ENCODE data around the gene DLG2.

Gene DLG2

DNA sequence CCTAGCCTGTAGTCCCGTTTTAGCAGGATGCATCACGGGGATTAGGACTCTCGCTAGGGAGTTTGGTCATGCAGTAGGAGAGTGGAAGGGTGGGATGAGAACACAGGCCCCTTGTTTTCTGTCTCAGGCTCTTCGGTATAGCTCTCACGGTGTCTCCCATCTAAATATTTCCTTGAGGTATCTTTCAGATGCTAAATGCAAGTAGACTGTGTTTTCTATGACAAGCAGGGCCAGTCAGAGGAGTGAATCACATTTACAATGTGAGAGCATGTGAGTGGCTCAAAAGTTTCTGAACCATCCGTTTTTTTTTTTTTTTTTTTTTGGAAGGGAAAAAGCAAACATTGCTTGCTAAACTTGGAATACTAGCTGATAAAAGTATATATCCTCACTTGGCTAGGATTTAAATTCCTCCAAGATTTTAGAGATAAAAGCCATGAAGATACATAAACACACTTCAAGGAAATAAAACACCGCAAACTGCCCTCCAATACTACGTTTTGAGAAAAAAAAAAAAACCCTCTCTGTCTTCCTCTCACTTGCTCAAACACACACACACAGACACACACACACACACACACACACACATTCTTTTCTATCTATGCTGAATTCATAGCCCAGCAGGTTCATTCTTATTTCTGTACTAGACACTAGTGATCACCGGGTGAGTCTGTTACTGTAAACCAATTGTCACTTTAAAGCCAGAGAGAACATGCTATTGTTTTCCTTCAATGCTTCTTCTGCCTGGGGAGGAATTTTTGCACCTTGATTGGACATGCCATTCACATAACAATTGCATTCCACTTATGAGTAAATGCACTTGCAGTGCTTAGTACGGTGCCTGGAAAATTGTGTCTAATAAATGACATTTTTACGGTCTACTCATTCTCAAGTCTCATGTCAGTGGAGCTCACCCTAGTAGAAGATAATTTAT, 2116.3 kb downstream of the DLG2 start:
- DNase-seq (ENCODE audit: low read depth): no peak

DNA sequence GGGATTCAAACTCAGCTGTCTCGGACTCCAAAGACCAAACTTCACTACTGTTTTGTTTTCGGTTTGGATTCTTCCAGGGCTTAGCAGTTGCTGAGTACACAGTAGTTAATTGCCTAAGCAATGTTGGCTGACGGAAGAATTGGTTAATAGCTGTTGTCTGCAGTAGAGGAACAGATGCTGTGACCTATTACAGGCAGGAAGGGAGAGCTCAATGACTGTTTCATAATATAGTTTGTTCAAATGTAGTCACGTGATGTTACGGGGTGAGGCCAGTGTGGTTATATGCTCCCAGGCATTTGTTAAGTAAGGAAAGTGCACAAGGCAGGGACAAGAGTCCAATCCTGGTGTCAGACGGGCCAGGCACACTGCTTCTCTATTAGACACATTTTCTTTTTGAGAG, 2118.3 kb downstream of the DLG2 start:
- no peak for DNase-seq (ENCODE audit: low read depth)

DNA sequence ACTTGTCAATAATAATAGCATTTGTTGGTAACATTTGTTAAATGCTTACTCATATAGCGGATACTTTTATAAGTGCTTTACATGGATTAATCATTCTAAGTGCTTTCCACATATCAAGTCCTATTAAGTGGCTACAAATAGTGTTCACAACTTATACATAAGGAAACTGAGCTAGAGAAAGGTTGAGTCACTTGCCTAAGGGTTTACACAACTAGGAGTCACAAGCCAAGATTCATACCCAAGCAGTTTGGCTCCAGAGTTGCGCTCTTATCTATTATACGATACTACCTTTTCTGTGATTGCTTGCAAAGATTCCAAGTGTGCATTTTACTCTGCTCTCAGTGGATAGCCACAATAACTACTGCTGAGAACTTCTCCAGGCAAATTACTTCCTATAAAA, 2125.1 kb downstream of the DLG2 start:
- no peak for DNase-seq (ENCODE audit: low read depth)

DNA sequence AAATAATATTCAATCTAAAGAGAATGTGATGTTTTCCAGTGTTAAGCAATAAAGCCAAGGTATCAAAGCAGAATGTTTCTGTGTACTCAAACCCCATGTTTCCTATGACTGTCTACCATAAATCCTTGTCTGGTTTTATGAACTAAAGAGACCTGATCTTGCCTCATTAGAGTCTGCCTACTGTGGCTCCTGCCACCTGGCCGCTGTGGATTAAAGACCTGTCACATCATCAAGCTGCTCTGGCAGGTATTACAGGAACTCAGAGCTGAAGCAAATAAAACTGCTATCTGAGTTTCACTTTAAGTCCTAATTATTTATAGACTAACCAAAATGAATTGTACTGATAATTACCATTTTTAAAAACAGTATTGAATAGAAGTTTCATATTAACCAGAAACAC, 2133.2 kb downstream of the DLG2 start:
- no peak for DNase-seq (ENCODE audit: low read depth)

DNA sequence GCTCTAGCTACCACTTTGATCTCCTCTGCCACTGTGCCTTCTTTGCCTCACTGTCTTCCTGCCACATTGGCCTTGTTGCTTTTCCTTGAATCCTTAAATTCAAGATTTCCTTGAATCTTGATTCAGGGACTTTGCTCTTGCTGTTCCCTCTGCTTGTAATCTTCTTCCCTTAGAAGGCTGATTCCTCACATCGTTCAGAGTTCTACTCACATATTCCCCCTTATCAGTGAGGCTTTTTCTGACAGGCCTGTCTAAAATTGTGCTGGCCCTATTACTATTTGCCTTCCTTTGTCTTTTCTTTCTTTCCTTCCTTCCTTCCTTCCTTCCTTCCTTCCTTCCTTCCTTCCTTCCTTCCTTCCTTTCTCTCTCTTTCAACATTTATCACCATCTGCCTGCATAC, 2134.1 kb downstream of the DLG2 start:
- DNase-seq (ENCODE audit: low read depth): no peak

DNA sequence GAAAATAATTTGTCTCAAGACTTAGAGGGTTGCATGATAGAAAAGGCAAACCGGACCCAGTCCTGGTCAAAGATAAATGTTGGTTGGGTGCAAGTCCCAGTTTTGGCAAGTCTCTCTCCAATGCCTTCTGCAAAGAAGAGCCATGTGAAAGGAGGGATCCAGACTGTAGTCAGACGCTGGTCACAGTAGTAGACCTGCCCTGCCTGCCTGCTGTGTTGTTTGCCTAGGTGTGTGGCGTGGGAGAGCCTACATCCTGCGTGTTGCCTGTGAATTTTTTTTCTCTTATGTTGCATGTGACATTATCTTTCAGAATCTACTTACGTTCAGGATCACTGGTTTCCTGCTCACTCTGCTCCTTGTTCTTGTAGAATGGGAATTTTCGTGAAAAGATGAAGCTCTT, 2143.3 kb downstream of the DLG2 start:
- DNase-seq (ENCODE audit: low read depth): no peak

DNA sequence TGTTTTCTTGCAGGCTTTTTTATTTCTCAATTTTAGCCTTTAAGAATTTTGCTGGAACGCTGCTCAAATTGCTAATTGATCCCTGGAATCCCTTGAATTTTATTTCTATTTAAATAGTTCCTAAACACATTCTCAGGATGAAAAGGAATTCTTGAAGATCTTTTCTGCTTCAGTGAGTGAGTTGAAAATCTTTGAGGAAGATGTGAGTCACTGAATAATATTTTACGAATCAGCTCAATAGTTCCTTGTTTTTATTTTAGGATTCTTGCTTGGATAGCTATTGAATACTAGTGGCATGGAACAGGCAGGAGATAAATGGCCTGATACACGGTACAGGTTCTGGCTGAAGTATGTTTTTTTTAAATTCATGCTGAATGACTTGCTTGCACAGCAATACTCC, 2146.3 kb downstream of the DLG2 start:
- no peak for DNase-seq (ENCODE audit: low read depth)

DNA sequence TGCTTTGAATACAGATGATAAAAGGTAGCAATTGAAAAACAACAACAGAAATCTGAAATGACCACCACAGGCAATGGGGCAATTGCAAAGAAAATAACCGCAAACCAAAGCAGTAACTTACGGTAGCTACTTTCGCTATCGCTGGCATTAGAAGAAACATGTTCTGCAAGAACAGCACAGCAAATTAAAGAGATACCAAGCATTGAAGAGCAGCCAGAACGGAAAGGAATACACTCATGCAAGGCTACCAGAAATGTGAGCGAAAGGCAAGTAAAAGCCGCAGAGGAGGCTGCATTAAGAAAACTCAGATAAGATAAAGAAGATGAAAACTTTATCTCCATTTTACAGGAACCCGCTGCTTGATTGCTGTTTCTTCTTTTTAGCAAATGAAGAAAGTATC, 2146.9 kb downstream of the DLG2 start:
- no peak for DNase-seq (ENCODE audit: low read depth)

DNA sequence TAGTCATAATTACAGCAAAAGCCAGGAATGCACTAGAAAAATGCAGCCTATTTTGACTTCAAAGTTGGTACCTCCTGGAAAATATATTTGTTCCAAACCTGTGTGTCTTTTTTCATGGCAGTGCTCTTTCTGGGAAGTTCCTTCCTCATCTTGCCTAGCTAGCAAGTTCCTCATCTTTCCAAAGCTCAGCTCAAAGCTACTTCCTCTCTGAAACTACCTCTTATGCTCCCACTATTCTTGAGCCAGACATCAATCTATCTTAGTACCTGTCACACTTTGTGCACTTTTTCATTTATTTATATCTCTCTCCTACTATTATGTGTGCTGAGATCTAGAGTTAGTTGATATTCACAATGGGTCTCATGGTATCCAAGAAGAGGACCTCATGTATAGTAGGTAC, 2149.4 kb downstream of the DLG2 start:
- no peak for DNase-seq (ENCODE audit: low read depth)

DNA sequence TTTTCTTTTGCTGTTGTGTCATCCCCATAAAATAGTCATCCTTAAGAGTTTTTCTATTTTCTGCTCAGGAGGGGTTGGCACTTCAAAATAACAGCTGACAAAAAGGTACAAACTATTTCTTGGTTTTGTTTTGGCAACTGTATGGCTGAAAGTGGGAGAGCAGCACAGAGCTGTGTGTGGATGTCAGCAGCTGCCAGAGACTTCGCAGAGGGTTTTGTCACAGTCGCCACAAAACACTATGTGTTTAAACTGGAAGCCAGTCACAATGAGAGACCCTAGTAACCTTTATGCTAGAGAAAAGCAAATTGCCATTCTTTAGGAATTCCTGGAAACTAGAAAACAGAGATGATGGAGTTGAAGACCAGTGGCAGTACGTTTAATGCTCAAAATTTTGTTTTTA, 2151.4 kb downstream of the DLG2 start:
- DNase-seq (ENCODE audit: low read depth): no peak

DNA sequence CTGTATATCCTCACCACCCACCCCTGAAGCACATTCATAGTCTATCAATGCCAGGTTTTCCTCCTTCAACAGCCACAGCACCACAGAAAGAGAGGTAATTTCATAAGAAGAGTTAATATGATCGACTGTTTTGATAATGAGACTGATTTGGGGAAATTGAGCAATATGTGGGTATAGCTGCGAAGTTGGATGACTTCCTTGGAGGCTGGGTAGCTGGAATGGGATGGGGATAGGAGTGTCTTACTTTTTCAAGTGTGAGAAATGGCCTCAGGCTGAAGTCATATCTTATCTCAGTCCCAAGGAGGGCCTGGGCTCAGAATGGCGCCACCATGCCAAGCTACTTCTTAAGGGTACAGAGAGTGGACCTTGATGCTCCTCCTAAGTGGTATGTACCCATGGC, 2153.4 kb downstream of the DLG2 start:
- no peak for DNase-seq (ENCODE audit: low read depth)

DNA sequence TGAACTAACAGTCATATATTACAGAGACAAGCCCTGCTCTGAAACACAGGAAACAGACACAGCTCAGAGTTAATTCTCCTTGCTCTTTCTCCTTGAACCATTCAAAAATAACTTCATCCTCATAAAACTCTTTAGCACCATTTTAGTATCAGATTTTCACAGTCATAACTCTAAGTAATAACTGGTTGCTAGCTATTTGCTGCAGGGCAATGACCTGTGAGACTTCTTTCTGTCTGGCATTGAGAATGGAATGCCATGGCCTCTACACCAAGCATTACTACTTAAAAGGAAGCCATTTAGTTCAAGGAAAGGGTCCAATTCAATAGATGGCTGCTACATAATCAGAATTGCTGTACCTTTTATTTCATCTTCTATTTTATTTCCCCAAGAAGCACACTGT, 2154.3 kb downstream of the DLG2 start:
- DNase-seq (ENCODE audit: low read depth): no peak

DNA sequence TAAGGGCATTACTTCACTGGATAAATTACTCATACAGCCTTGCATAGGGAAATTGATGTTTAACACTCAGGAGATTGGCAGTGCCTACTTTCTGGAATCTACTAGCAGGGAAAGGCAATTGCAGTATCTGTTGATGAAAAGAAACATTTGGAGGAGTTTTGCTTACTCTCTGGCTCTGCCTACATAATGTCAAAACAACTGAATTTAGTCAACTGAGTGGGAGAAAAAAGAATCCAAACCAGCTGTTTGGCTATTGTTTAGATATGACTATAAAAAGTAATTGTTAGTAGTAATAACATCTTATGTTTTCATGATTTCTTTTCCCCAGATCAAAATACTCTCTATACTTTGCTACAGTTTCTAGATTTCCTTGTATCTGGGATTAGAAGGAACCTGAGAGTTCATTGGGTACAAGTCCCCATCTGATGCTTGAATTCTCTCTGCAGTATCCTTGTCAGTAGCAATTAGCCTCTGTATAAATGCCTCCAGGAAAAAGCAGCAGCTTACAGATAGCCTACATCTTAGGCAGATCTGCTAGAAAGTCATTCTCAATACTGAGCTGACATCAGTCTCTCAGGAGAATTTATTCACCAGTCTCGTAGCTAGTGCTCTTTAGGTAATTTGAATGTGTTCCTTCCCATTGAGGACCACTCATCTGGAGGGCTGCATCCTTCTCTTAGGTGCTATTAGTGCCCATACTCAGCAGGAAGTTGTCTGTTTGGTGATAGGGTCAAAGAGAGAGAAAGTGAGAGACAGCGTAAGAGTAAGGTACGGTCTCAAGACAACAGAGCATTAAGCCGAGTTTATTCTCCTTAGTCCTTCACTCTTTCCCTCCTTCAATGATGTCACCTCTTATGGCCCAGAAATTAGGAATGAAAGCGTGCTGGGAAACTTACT, 2155.1 kb downstream of the DLG2 start:
- no peak for DNase-seq (ENCODE audit: low read depth)

DNA sequence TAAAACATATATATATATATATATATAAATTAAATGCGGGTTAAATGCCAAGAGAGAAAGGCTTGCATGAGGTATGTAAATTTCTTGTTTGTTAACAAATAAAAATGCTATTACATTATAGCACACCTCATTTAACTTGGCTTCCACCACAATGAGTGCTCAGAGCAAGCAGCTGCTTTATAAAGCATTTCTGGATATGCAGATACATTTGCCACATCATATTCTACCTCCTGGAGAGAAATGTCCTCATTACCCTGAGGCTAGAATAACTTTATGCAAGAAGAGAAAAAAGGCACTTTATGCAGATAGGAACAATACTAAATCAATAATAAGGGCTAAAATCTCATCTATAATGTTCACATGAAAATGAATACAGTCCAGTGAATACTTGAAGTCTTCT, 2159.3 kb downstream of the DLG2 start:
- DNase-seq (ENCODE audit: low read depth): no peak

DNA sequence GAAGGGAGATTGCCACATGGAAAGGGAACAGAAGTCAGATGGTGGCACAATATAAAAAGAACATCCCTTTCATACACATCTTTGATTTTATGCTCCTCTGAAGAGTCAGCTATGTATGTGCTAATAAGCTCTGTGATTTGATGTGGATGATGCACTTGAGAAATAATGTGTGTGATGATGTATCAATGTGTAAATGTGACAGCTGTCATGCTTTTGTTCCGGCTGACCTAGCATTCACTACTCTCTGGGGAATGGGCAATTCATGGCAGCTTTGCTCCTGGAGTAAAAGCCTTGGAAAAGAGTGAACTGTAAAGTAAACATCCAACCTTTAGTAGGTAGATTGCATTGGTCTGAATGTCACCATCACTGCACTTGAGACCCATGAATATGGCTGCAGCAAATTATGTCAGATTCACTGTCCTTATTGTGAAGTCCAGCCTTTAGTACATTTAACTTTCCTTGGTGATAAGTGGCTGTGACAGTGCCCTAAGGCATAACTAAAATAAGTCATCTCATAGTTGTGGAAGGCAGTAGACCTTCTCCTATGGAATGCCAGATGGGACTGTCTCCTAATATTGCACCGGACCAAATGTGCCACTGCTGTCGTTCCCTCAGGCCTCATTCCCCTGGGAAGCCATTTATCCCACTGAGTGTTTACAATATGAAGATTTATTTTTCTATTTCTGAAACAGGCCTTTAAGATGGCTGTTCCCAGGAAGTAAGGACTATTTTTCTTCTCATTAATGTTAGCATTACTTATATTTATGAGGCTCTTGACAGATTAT, 2162.8 kb downstream of the DLG2 start:
- no peak for DNase-seq (ENCODE audit: low read depth)

DNA sequence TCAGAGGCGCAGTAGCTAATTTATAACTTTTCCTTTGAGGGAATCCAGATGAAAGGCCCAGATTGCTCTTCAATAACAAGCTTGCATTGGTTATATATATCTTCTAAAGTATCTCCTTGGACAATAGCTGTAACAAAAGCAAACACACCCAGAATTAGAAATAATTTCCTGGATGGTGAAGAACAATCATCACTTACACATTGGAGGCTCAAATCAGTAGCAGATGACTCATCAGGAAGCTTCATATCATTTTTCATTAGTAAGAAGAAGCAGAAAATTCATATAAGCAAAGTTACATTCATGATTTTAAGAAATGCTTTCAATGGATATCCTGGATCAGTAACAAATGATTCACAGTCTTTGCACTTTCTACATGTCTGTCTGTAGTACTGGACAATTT, 2167.3 kb downstream of the DLG2 start:
- DNase-seq (ENCODE audit: low read depth): no peak

DNA sequence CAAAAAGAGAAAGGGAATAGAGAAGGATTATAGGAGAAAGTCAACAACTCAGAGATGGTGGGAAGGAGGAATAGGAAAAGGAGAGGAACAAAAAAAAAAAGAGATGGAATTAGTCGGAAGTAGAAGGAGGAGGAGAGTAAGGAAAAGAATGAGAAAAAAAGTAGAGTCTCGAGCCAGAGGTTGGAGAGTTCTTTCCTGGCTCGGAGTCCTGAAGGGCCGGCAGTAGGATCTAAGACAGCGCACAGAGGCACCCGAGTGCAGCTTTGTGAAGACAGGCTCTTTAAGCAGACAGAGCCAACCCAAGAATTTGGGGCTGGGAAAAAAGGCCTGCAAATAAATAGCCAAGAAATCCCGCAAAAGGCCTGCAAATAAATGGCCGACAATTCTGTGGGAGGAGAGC, 2170.6 kb downstream of the DLG2 start:
- DNase-seq (ENCODE audit: low read depth): no peak

DNA sequence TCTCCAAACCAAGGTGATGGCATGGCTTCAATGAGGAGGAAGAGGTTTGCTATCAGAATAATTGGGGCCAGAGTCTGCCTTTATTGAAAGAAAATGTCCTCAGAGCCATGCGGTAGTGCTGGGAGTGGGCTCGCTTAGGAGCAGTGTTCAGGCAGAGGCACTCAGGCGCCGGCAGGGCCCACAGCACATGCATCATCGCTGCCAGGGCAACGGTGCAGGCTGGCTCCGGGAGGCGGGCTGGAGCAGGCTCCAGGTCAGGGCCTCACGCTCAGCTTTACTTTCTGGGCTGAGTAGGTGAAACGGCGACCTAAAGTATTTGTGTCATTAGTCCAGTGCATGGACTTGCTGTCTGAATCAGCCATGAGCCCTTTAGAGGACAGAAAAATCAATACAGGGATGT, 2171.1 kb downstream of the DLG2 start:
- DNase-seq (ENCODE audit: low read depth): no peak

DNA sequence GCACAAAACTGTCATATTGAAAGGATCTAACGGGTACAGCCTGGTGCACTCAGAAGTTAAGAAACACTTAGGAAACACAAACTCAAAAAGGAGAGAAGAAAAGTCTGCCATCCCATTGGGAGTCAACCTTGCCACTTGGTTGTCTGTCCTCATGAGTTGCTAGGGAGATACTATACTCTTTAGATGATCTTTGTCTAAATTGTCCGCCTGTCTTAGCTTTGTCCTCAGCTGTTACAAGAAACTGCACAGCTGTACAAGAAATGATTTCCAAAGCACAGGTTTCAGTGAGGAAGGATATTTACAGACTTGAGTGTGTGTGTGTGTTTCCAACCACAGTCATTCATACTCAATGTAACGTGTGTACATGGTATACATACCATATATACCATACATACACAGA, 2171.8 kb downstream of the DLG2 start:
- DNase-seq (ENCODE audit: low read depth): no peak

DNA sequence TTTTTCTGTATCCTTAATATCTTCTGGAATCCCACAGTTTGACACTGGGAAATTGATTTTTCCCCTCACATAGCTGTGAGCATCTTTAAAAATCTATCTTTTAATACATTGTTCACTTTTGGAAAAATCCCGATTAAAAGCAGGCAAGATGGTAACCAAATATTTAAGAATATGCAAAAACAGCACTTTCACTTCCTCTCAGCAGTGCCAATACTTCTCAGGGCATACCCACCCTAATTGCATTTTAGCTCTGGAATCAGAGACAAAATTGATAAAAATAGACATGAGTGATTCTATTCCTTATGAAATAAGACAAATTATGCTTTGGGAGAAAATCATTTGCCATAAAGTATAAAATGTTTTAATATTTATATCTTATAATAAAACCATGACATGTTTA, 2172.5 kb downstream of the DLG2 start:
- no peak for DNase-seq (ENCODE audit: low read depth)

DNA sequence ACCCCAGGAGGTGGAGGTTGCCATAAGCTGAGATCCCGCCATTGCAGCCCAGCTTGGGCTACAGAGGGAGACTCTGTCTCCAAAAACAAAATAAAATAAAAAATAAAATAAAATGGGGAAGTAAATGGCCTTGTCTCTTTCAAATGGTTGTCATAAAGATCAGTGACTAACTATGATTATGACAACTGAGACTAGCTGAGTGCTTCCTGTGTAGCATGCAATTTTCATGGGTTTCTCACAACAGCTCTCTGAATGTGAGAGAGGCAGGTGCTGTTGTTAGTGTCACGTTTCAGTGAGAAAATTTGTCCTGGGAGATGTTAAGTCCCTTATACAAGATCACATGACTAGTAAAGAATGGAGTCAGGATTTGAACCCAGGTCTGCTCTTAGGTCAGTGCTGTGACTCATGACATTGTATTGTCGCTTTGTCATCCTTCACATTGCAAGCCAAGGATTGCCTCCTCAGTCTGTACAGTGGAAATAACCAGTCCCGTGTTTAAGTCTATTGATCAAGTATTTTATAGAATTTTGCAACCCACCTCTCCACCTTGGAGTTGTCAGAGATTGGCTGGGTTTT, 2177.7 kb downstream of the DLG2 start:
- no peak for DNase-seq (ENCODE audit: low read depth)

DNA sequence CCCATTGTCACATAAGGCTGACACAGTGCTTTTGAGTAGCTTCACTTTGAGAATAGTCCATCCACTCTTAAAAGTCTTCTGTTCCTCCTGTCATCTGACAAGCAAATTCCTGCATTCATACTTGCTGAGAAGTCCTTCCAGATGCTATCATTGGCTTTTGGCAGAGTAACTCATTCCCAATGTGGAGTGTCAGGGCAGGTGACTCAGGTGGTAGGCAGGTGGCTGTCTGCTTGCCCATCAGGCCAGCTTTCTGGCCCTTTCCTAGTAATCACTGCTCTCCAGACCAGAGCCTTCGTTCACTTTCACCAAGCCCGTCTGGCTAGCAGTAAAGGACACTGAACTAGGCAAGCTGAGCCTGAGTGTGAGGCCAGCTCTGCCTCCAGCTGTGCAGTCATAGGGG, 2178.5 kb downstream of the DLG2 start:
- no peak for DNase-seq (ENCODE audit: low read depth)
